H1 (cell line): ENCODE measurements around the gene EIF2S2. TPM values are rescaled to one million over a fixed set of nuclear protein-coding genes. Genes with fewer than 3 reads are reported as not detected.

Experiments used
- NANOG ChIP-seq: IDR thresholded peaks from 2 replicates; pipeline ENCODE4 v1.6.1; 2011; ENCODE audit warnings: low read length, low read depth, mild to moderate bottlenecking, inconsistent platforms; ENCODE audit not compliant: insufficient read depth, poor library complexity, severe bottlenecking
- NRF1 ChIP-seq: IDR thresholded peaks from 2 replicates; pipeline ENCODE4 v1.6.1; 2011; ENCODE audit warnings: mild to moderate bottlenecking, low read depth, low read length, improper control_type of control experiment
- TCF12 ChIP-seq: IDR thresholded peaks from 2 replicates; pipeline ENCODE4 v1.6.1; 2011; ENCODE audit warnings: low read depth, mild to moderate bottlenecking, low read length
- polyA plus RNA-seq, 7 experiments: library from polyadenylated mRNA; depleted of rRNA in 3 of 7; stranded (reverse) in 5 of 7; unstranded in 2 of 7; fragments of >200 nt in 5 of 7; fragments of 200-250 nt in 2 of 7; gene quantifications; 1 replicate in 5 of 7; 2 replicates in 1 of 7; 4 replicates in 1 of 7; pipeline versions ENCODE4 v1.2.1 to v1.2.3, GENCODE V29; 2011 to 2013; ENCODE audit warnings: missing spikeins in 2 of 7, mixed read lengths in 2 of 7
- total RNA-seq: library from RNA; stranded (reverse); fragmentation: NEBNext Ultra II Directional; extraction: Animal tissue kit (Norgen Biotek cat#: 25700); gene quantifications from 2 replicates; pipeline ENCODE4 v1.2.1, GENCODE V29; 2021
- TF ChIP-seq, protein P1 (sequence below): fragments of 300-600 bp; sonication (generic); IDR thresholded peaks from 2 replicates; pipeline ENCODE4 v1.7.1; 2012; ENCODE audit warnings: low read length, moderate library complexity, mild to moderate bottlenecking, inconsistent platforms; ENCODE audit not compliant: insufficient replicate concordance

Gene EIF2S2
- total and polyA plus RNA-seq, 2 of the 8 experiments (the other 6 are each of a cell fraction or from before 2014, with no cell fraction given), result 59.5 to 142 TPM

DNA sequence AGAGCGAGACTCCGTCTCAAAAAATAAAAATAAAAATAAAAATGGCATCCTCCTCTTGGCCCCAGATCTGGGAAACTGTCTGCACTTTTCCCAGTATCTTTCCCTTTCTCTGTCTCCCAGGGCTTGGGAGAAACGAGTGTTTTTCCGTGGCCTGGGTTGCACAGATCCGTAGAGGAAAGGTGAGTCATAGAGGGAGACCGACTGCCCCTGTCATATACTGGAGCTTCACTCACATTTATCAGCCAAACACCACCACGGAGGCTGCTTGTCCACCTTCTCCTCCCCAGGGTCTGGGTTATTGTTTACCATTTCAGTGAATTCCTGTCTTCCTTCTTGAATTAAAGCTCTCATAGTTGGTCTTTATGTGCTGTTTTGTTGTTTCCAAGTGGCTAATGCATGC lies 31.9 kb upstream of the EIF2S2 start (continued):
- TF ChIP-seq, protein P1, sequence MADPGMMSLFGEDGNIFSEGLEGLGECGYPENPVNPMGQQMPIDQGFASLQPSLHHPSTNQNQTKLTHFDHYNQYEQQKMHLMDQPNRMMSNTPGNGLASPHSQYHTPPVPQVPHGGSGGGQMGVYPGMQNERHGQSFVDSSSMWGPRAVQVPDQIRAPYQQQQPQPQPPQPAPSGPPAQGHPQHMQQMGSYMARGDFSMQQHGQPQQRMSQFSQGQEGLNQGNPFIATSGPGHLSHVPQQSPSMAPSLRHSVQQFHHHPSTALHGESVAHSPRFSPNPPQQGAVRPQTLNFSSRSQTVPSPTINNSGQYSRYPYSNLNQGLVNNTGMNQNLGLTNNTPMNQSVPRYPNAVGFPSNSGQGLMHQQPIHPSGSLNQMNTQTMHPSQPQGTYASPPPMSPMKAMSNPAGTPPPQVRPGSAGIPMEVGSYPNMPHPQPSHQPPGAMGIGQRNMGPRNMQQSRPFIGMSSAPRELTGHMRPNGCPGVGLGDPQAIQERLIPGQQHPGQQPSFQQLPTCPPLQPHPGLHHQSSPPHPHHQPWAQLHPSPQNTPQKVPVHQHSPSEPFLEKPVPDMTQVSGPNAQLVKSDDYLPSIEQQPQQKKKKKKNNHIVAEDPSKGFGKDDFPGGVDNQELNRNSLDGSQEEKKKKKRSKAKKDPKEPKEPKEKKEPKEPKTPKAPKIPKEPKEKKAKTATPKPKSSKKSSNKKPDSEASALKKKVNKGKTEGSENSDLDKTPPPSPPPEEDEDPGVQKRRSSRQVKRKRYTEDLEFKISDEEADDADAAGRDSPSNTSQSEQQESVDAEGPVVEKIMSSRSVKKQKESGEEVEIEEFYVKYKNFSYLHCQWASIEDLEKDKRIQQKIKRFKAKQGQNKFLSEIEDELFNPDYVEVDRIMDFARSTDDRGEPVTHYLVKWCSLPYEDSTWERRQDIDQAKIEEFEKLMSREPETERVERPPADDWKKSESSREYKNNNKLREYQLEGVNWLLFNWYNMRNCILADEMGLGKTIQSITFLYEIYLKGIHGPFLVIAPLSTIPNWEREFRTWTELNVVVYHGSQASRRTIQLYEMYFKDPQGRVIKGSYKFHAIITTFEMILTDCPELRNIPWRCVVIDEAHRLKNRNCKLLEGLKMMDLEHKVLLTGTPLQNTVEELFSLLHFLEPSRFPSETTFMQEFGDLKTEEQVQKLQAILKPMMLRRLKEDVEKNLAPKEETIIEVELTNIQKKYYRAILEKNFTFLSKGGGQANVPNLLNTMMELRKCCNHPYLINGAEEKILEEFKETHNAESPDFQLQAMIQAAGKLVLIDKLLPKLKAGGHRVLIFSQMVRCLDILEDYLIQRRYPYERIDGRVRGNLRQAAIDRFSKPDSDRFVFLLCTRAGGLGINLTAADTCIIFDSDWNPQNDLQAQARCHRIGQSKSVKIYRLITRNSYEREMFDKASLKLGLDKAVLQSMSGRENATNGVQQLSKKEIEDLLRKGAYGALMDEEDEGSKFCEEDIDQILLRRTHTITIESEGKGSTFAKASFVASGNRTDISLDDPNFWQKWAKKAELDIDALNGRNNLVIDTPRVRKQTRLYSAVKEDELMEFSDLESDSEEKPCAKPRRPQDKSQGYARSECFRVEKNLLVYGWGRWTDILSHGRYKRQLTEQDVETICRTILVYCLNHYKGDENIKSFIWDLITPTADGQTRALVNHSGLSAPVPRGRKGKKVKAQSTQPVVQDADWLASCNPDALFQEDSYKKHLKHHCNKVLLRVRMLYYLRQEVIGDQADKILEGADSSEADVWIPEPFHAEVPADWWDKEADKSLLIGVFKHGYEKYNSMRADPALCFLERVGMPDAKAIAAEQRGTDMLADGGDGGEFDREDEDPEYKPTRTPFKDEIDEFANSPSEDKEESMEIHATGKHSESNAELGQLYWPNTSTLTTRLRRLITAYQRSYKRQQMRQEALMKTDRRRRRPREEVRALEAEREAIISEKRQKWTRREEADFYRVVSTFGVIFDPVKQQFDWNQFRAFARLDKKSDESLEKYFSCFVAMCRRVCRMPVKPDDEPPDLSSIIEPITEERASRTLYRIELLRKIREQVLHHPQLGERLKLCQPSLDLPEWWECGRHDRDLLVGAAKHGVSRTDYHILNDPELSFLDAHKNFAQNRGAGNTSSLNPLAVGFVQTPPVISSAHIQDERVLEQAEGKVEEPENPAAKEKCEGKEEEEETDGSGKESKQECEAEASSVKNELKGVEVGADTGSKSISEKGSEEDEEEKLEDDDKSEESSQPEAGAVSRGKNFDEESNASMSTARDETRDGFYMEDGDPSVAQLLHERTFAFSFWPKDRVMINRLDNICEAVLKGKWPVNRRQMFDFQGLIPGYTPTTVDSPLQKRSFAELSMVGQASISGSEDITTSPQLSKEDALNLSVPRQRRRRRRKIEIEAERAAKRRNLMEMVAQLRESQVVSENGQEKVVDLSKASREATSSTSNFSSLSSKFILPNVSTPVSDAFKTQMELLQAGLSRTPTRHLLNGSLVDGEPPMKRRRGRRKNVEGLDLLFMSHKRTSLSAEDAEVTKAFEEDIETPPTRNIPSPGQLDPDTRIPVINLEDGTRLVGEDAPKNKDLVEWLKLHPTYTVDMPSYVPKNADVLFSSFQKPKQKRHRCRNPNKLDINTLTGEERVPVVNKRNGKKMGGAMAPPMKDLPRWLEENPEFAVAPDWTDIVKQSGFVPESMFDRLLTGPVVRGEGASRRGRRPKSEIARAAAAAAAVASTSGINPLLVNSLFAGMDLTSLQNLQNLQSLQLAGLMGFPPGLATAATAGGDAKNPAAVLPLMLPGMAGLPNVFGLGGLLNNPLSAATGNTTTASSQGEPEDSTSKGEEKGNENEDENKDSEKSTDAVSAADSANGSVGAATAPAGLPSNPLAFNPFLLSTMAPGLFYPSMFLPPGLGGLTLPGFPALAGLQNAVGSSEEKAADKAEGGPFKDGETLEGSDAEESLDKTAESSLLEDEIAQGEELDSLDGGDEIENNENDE, result no peak
- TF ChIP-seq NRF1 (no peak), TCF12 (no peak), NANOG (no peak)
